KBM-7 (cell line): ENCODE results near the gene TMEM161A.
"Not testable (repeated sequence)": the region's sequence is repeated elsewhere in the genome, so short reads cannot be mapped to it uniquely, and the experiment has no call there.

Experiments used
- DNase-seq: peaks from one replicate; pipeline ENCODE4 v3.0.0-alpha.2; 2015
- in situ Hi-C: fragments of 300-500 bp; cut with MboI; formaldehyde crosslinking; loops from 2 replicates; pipeline ENCODE4 v1.14.3; 2020; ENCODE audit warnings: low sequenced_read_pairs, low pct_unique_long_range_greater_than_20kb, mixed read lengths

TMEM161A gene

DNA sequence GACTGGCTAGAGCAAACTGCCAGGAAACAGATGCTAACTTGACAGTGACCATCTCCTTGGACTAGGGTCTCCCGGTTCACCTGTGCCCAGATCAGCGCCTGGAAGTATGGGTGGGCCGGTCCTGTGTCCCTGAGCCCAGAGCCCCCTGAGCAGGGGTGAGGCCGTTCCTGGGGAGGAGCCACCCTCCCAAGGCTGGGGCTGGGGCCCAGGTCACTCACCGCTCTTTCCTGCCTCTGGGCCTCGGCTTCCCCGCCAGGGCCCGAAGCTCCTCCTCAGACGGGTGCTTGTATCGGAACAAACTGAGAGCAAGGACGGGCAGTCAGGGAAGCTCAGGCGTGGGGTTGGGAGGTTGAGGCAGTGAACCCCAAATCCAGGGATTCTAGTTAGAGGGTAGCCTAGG lies 5.4 kb downstream of the TMEM161A start:
- in situ Hi-C loops, result no loop called here
- DNase-seq, result no peak

DNA sequence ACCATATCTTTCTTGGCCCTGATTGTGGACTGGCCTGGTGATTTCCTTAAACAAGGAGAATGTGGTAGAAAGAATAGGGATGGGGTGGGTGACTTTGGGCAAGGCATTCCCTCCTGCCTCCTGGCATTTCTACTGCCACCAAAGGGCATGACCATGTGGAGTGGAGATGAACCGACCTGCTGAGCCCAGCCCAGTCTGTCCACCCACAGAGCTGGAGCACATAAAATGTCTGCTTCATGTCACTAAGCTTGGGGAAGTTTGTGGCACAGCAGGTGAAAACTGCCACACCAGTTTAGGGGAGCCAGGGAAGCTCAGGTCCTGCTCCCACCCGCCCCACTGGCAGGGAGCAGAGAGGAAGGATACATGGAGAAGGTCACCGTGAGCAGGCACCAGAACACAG lies 6.3 kb downstream of the TMEM161A start:
- DNase-seq, result no peak
- in situ Hi-C loops, result no loop called here

DNA sequence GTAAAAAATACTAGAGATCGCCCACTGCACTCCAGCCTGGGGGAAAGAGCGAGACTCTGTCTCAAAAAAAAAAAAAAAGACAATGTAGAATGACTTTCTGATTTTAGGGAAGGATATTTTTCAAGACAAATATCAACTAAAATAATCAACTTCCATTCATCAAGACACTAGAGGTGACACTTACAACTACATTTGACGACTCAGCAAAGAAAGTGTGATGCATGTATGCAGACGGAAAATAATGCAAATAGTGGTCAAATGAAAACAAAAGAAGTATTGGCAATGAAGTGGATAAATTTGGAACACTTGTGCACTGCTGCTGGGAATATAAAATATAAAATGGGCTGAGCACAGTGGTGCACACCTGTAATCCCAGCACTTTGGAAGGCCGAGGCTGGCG lies 12.2 kb downstream of the TMEM161A start:
- in situ Hi-C loops, result no loop called here
- no peak for DNase-seq

DNA sequence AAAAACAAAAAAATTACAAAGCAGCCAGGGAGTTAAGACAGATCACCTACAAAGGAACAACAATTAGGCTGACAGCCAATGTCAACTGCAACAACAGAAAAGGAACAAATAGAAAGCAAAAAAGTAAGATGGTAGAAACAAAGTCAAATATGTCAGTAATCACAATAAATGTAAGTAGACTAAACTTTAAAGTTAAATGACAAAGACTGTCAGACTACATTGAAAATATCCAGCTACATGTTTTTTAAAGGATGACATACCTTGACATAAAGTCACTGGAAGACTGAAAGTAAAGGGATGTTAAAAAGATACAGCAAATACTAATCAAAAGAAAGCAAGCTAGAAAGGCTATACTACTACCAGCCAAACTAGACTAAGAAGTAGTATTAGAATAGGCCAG lies 14.9 kb downstream of the TMEM161A start:
- DNase-seq, result no peak
- in situ Hi-C loops, result no loop called here

DNA sequence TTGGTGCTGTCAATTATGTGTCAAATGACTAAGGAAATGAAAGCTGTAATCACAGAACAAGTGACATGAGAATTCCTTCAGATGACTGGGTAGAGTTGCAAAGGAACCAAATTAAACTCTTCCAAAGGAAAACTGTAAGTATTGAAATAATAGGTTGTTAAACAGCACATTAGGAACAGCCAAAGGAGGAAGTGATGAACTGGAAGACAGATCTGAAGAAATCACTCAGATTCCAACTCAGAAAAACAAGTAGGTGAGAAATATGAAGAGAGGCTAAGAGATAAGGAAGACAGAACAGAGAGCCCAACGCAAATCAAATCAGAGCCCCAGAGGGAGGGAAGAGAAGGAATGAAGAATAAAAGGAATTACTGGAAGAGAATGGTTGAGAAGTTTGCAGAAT lies 15.4 kb downstream of the TMEM161A start:
- in situ Hi-C loops, result no loop called here
- DNase-seq, result no peak

DNA sequence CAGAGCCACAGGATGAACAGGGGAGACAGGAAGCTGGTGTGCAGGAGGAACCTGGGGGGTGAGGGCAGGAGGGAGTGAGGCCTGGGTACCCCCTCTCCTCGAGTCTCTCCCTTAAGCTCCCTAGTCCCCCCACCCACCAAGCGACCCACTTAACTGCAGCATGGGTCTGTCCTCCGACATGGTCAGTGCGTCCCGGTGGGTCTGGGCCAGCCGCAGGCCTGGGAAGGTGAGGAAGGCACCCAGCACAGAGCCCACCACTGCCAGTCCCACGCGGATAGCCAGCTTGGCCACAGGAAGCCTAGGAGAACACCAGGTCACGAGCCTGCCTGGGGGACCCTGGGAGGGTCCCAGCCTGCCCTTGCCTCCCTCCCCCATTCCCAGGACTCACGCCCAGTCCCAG lies 16.9 kb downstream of the TMEM161A start:
- in situ Hi-C loops, result no loop called here
- DNase-seq, result no peak

DNA sequence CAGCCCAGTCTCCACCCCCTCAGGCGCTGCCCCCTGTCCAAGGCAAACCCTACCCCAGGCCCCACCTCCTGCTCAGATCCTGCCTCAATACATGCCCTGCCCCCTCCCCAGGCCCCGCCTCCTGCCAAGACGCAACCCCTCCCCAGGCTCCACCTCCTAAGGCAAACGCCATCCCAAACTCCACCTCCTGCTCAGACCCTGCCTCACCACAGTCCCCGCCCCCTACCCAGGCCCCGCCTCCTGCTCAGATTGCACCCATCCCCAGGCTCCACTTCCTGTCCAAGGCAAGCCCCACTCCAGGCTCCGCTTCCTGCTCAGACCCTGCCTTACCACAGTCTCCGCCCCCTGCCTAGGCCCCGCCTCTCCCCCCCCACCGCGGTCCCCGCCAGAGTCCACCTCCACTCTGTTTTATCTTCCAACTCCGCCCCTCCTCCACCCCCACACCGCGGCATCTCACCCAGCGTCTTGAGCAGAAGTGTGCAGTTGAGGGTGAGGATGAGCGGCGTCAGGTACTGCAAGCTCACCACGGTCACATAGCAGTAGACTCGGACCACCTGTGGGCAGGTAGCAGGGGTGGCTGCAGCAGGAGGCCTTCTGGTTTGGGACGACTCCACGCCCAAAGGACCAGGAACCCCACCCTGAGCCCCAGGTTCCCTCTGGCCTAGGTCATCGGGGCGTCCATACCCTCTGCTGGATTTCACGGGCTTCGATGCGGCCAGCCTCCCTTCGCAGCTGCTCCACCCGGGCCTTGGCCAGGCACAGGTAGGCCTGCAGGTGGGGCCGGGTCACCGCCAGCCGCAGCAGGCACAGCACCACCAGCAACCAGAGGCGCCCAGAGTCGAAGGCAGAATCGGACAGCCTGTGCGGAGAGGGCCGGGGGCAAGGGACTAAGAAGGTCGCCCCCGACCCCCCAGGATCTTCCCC lies 17.7 kb downstream of the TMEM161A start:
- in situ Hi-C loops, result no loop called here
- DNase-seq, result peak; percentile 43

DNA sequence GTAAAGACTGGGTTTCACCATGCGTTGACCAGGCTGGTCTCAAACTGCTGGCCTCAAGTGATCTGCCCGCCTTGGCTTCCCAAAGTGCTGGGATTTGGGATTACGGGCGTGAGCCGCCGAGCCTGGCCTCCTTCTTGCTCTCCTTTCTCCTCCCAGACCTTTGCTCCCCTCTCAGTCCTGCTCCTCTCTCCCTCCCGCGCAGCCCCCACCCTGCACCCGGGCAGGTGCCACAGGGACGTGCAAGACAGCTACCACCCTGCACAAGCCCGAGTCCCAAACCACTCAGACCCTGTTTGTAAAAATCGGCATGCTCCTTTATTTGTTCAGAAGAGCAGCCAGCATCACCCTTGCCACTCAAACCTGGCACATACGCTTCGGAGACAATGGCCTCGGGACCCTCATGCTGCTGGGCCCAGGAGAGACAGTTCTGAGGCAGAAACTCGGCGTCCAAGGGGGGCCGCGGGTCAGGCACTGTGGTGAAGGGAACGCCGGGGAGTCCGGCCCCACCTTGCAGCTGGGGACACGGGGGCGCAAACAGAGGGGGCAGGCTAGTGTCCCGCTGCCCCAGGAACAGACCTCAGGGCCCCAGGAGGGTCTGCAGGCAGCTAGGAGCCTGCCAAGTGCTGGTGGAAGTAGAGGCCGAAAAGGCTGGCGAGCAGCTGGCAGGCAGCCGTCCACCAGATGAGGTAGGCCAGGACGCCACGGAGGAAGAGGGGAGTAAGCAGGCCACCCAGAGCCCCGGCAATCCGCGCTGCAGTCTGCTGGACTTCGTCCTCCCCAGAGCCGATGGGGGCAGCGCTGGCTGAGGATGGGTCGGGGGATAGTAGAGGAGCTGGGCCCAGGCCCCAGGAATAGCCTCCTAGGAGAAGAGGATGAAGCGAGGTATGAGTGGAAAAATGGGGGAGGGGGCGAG lies 18.7 kb downstream of the TMEM161A start:
- DNase-seq, result no peak
- in situ Hi-C loops, result no loop called here

DNA sequence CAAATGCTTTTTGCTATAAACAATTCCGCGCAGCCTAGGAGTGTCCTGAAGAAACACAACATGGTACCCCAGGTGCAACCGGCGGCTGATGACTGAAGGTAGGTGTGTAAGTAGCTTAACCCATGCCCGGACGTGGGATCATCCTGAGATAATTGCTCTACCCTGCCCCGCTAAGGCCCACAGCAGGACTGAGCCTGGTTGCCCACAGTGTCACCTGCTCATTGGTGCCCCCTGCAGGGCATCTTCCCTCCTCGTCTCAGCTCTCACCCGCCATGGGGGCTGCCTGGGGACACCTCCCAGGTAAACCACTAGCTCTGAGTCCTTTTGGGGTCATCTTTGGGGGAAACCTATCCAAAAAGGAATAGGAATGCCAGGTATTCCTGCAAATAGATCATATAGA lies 22.3 kb downstream of the TMEM161A start:
- peak; percentile 36 for DNase-seq
- in situ Hi-C loops, result no loop called here

DNA sequence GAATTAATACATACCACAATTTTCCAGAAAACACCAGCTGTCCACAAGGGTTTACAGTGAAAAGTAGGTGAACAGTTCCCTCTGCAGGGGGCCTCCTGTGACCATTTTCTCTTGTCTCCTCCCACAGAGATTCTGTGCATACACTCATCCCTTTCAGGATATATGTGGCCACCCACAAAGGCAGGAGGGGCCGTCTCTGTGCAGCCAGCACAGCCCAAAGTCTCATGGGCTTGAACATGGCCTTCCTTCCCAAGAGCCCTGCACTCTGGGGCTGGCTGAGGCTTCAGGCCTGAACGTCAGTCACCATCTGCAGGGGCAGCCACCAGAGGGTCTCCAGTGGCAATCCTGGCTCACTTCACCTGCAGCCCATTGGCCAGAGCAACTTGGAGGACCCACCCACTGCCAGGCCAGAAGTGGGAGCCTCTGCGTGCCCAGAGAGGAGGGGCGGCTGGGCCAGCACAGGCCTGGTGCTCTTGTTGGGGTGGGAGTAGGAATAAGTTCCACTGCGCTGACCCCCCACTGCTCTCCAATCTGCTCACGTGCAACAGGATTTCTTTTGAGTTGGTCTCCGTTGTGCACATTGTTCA lies 25.1 kb downstream of the TMEM161A start:
- in situ Hi-C loops, result no loop called here
- peak; percentile 23 for DNase-seq

DNA sequence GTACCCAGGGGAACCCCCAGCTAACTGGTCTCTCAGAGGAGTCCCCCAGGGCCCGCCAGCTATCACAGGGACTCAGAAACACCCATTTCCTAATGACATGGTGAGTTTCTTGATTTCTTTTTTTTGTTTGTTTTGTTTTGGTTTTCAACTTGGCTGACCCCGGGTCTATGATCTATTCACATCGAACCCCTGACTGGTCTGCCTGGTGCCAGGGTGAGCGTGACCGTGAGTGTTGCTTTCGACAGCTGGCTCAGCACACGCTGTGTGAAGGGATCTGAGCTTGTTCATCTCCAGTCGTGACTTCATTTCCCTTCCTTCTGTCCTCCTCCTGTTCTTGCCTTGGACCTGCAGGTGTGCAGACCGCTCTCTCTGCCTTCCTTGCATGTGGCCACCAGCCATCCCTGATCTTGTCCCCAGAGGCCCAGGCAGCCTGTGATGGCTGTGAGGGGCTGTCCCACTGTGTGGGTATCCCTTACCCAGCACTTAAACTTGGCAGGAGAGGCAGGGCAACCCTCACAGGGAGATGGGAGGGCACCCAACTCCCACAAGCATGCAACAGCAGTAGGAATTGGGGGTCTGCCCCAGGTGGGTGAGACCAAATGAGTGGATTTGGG lies 26.2 kb downstream of the TMEM161A start:
- in situ Hi-C loops, result no loop called here
- DNase-seq, result no peak

DNA sequence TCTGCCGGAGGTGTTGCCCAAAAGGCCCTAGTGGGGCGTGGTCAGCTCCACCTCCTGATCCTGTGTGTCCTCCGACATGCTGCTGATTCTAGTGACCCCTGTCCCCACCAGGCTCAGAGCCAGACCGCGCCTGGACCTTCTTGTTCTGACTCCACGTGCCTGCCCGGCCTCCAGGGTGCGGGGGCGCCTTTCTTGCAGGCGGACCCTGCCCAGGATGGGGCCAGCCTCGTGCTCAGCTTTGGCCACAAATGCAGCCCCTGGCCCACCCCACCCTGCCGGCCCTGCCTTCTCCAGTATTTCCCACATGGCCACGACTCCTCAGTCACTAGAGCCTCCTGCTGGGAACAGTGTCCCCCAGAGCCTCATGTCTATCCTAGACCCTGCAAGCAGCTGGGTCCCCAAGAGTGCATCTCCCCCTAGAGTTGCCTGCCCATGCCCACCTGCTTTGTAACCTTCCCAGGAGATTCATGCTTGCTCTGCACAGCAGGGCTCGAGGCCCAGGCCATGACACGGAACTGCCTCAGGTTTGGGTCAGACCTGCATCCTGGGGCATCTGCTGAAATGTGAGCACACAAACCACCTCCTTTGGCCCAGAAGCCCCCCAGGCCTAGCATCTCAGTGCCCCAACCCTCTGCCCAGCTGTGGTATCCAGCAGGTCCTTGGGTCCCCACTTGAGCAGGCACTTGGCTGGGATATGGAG lies 27.0 kb downstream of the TMEM161A start:
- no peak for DNase-seq
- in situ Hi-C loops, result no loop called here

DNA sequence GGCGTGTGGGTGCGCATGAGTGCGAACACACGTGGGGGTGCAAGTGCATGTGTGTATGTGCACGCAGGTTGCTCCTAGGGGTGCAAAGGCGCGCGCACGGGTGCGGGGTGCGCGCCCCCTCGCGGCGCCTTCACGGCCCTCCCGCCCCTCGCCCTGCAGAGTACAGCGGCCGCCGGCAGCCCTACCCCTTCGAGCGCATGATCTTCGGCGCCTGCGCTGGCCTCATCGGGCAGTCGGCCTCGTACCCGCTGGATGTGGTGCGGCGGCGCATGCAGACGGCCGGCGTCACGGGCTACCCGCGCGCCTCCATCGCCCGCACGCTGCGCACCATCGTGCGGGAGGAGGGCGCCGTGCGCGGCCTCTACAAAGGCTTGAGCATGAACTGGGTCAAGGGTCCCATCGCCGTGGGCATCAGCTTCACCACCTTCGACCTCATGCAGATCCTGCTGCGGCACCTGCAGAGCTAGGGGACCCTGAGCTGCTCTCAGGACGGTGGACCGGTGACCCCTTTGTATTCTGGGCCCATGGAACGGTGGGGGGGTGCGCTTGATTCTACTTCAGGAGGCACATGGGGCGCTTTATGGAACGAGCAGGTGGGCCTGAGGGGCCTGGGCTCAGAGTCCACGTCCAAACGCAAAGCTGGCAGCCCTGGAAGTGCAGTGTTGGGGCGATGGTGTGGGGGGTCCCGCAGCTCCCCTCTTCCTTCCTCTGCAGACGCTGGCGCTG lies 27.7 kb downstream of the TMEM161A start:
- in situ Hi-C loops, result no loop called here
- no peak for DNase-seq

DNA sequence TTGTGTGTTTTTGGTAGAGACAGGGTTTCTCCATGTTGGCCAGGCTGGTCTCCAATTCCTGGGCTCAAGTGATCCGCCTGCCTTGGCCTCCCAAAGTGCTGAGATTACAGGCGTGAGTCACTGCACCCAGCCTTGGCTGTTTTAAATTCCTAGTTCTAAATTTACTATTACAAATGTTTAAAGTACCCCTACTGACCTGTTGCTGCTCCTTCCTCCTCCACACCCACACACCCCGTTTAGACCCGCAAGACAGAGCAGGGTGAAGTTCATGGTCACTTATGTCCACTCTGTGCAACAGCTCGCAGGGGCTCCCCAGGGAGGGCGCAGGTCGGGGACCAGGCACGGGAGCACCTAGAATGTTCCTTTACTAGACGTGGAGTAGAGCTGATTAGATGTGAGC lies 28.7 kb downstream of the TMEM161A start:
- in situ Hi-C loops, result no loop called here
- no peak for DNase-seq

DNA sequence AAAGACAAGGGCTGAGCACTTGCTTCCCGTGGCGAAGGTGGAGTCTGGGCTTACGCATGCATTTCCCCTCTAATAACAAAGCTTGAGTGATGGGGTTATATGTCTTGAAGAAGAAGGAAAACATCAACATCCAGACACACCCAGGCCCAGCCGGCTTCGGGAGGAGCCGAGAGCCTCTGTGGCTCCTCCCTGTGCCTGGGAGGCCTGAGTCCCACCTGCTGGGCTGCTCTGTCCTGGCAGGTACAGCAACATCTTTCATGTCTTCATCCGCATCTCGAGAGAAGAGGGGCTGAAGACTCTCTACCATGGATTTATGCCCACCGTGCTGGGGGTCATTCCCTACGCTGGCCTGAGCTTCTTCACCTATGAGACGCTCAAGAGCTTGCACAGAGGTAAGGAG lies 30.6 kb downstream of the TMEM161A start:
- in situ Hi-C loops, result no loop called here
- DNase-seq, result no peak

DNA sequence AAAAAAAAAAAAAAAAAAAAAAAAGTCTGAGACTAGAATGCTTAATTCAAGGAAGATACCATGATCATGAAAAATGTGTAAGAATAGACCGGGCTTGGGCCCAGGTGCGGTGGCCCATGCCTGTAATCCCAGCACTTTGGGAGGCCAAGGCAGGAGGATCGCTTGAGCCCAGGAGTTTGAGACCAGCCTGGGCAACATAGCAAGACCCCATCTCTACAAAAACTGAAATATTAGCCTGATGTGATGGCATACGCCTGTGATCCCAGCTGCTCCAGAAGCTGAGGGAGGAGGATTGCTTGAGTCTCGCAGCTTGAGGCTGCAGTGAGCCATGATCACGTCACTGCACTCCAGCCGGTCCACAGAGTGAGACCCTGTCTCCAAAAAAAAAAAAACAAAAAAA lies 31.3 kb downstream of the TMEM161A start:
- DNase-seq, in situ Hi-C loops: not testable (repeated sequence)

DNA sequence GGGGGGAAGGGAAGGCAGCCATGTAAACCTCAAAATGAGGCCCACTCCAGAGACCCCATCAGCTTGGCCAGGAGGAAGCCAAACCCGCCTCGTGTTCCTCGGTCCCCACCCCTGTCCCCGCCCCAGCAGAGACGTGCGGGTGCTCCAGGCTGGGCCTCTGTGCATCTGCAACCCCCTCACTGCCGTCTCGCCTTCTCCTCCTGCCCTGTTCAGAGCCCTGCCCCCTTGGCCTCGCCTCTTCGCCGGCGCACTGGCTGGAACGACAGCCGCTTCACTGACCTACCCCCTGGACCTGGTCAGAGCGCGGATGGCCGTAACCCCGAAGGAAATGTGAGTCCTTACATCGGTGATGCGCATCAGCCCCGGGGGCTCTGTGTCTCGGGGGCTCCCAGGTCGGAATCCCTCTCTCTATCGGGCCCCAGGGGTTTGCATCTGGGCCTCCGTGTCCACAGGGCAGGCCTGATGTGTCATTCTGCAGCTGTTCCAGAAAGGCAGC lies 32.2 kb downstream of the TMEM161A start:
- in situ Hi-C loops, result no loop called here

More for the DNA sequence above, 32.2 kb downstream of the TMEM161A start:
- no peak for DNase-seq
